ENCODE data around the gene STOML2. TPM values are rescaled to one million over a fixed set of nuclear protein-coding genes. Genes with fewer than 3 reads are reported as not detected.

Gene STOML2
- total and polyA plus RNA-seq, 9 of the 15 experiments (the other 6 are each of a cell fraction or from before 2014, with no cell fraction given), result 110 to 220 (median 174) TPM

- TF ChIP-seq, protein P1, sequence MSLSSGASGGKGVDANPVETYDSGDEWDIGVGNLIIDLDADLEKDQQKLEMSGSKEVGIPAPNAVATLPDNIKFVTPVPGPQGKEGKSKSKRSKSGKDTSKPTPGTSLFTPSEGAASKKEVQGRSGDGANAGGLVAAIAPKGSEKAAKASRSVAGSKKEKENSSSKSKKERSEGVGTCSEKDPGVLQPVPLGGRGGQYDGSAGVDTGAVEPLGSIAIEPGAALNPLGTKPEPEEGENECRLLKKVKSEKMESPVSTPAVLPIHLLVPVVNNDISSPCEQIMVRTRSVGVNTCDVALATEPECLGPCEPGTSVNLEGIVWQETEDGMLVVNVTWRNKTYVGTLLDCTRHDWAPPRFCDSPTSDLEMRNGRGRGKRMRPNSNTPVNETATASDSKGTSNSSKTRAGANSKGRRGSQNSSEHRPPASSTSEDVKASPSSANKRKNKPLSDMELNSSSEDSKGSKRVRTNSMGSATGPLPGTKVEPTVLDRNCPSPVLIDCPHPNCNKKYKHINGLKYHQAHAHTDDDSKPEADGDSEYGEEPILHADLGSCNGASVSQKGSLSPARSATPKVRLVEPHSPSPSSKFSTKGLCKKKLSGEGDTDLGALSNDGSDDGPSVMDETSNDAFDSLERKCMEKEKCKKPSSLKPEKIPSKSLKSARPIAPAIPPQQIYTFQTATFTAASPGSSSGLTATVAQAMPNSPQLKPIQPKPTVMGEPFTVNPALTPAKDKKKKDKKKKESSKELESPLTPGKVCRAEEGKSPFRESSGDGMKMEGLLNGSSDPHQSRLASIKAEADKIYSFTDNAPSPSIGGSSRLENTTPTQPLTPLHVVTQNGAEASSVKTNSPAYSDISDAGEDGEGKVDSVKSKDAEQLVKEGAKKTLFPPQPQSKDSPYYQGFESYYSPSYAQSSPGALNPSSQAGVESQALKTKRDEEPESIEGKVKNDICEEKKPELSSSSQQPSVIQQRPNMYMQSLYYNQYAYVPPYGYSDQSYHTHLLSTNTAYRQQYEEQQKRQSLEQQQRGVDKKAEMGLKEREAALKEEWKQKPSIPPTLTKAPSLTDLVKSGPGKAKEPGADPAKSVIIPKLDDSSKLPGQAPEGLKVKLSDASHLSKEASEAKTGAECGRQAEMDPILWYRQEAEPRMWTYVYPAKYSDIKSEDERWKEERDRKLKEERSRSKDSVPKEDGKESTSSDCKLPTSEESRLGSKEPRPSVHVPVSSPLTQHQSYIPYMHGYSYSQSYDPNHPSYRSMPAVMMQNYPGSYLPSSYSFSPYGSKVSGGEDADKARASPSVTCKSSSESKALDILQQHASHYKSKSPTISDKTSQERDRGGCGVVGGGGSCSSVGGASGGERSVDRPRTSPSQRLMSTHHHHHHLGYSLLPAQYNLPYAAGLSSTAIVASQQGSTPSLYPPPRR (CRISPR knock-in tag; IDR thresholded peaks at IDR 0.05; ENCODE audit: borderline replicate concordance), result no peak
- TF ChIP-seq PRDM10 (IDR thresholded peaks at IDR 0.05; ENCODE audit: partially characterized antibody), result peak; percentile 13
- no peak for TF ChIP-seq NR2C2 (CRISPR knock-in tag; IDR thresholded peaks at IDR 0.05)
- TF ChIP-seq NR2C2 (tag; IDR thresholded peaks at IDR 0.05), result peak; percentile 17; the same call in 1 of the 2 replicates
- TF ChIP-seq CBFA2T2 (conservative IDR thresholded peaks at IDR 0.05), result peak; percentile 28
- TF ChIP-seq E2F6 (IDR thresholded peaks at IDR 0.05; ENCODE audit: borderline replicate concordance in 1 of 2, extremely low read depth in 1 of 2, insufficient read depth in 1 of 2, insufficient read length in 1 of 2, low read depth in 1 of 2, low read length in 1 of 2, poor library complexity in 1 of 2, severe bottlenecking in 1 of 2), result peak in 1 of 2 experiments; percentile 40
- TF ChIP-seq ZNF212 (CRISPR knock-in tag; IDR thresholded peaks at IDR 0.05), result no peak
- peak; percentile 80 for TF ChIP-seq USF2 (CRISPR knock-in tag; IDR thresholded peaks at IDR 0.05)
- no peak for TF ChIP-seq LEF1 (IDR thresholded peaks at IDR 0.05)
- TF ChIP-seq RNF2 (IDR thresholded peaks at IDR 0.05), result no peak
- no peak for TF ChIP-seq GTF2E2 (tag; IDR thresholded peaks at IDR 0.05)
- no peak for TF ChIP-seq POLR2H (tag; IDR thresholded peaks at IDR 0.05; ENCODE audit: low read depth)
- peak; percentile 89 for TF ChIP-seq L3MBTL2 (IDR thresholded peaks at IDR 0.05)
- TF ChIP-seq HDAC2 (IDR thresholded peaks at IDR 0.05), result peak; percentile 60; the same call in 1 of the 2 replicates
Observed at GRCh38 chr9:35115680-35116538, 13.0 kb upstream of the STOML2 start, which contains the start of gene ATOSB (continued).
